K562 (cell line): ENCODE measurements around the gene LZTR1. TPM values are rescaled to one million over a fixed set of nuclear protein-coding genes. Genes with fewer than 3 reads are reported as not detected.
A peak's percentile ranks its signal among the peaks of the same experiment; 100 is the strongest.

Experiments used
- BRF2 ChIP-seq: IDR thresholded peaks from 3 replicates; pipeline ENCODE4 v1.6.1; 2011; ENCODE audit warnings: borderline replicate concordance, mild to moderate bottlenecking; ENCODE audit not compliant: insufficient read length, insufficient read depth
- C11orf30 ChIP-seq: fragments of 450-650 bp; IDR thresholded peaks from 2 replicates; pipeline ENCODE4 v1.6.1; 2016; ENCODE audit warnings: low read depth, mild to moderate bottlenecking
- CTBP1 ChIP-seq: fragments of 450-650 bp; IDR thresholded peaks from 2 replicates; pipeline ENCODE4 v1.6.1; 2016; ENCODE audit warnings: borderline replicate concordance
- DNMT1 ChIP-seq: fragments of 450-650 bp; IDR thresholded peaks from 2 replicates; pipeline ENCODE4 v1.6.1; 2016; ENCODE audit warnings: antibody characterized with exemption, mild to moderate bottlenecking
- EGR1 ChIP-seq: fragments of 450-650 bp; conservative IDR thresholded peaks from 2 replicates; pipeline ENCODE4 v1.6.1; 2017; ENCODE audit warnings: mild to moderate bottlenecking
- ETS1 ChIP-seq: conservative IDR thresholded peaks from 2 replicates; pipeline ENCODE4 v1.6.1; 2011; ENCODE audit warnings: low read depth, mild to moderate bottlenecking, low read length; ENCODE audit not compliant: control insufficient read depth
- FOSL1 ChIP-seq: fragments of 200-800 bp; sonication (Bioruptor generic); conservative IDR thresholded peaks from 2 replicates; pipeline ENCODE4 v1.6.1; 2016; ENCODE audit warnings: missing genetic modification characterization, missing compliant biosample characterization
- ILF3 ChIP-seq: fragments of 450-650 bp; IDR thresholded peaks from 2 replicates; pipeline ENCODE4 v1.6.1; 2018; ENCODE audit warnings: antibody characterized with exemption, mild to moderate bottlenecking, moderate library complexity, borderline replicate concordance
- MAFG ChIP-seq: fragments of 450-650 bp; conservative IDR thresholded peaks from 2 replicates; pipeline ENCODE4 v1.6.1; 2016; ENCODE audit warnings: missing genetic modification characterization, missing compliant biosample characterization
- NCOA6 ChIP-seq: fragments of 450-650 bp; IDR thresholded peaks from 2 replicates; pipeline ENCODE4 v1.6.1; 2017; ENCODE audit warnings: mild to moderate bottlenecking
- NFRKB ChIP-seq: fragments of 450-650 bp; IDR thresholded peaks from 2 replicates; pipeline ENCODE4 v1.6.1; 2016; ENCODE audit warnings: low read depth
- NFXL1 ChIP-seq: fragments of 450-650 bp; formaldehyde crosslinking; IDR thresholded peaks from 2 replicates; pipeline ENCODE4 v1.4.0; 2021; ENCODE audit warnings: mild to moderate bottlenecking
- OTX1 ChIP-seq: fragments of 450-650 bp; formaldehyde crosslinking; IDR thresholded peaks from 2 replicates; pipeline ENCODE4 v1.4.0; 2022; ENCODE audit warnings: mild to moderate bottlenecking
- PHB ChIP-seq: fragments of 250-450 bp; sonication (Bioruptor Pico); IDR thresholded peaks from 2 replicates; pipeline ENCODE4 v1.5.0; 2021
- POU5F1 ChIP-seq: fragments of 150-350 bp; IDR thresholded peaks from 2 replicates; pipeline ENCODE4 v1.6.1; 2014; ENCODE audit warnings: borderline replicate concordance, low read length, low read depth, mild to moderate bottlenecking; ENCODE audit not compliant: partially characterized antibody
- RBFOX2 ChIP-seq: fragments of 200-400 bp; formaldehyde crosslinking; IDR thresholded peaks from 2 replicates; pipeline ENCODE4 v1.6.1; 2017; ENCODE audit warnings: low read depth, mild to moderate bottlenecking, low read length, moderate library complexity
- RHOXF2B ChIP-seq: fragments of 250-450 bp; sonication (Bioruptor Pico); conservative IDR thresholded peaks from 2 replicates; pipeline ENCODE4 v1.5.1; 2021
- TBL1XR1 ChIP-seq, 2 experiments: IDR thresholded peaks; 2 replicates each; pipeline ENCODE4 v1.6.1; 2012; ENCODE audit warnings: improper control_type of control experiment in 2 of 2, low read length in 2 of 2, mild to moderate bottlenecking in 1 of 2
- TEAD4 ChIP-seq, 2 experiments: sonication (generic) in 1 of 2; formaldehyde crosslinking in 1 of 2; IDR thresholded peaks; 2 replicates each; pipeline versions ENCODE4 v1.6.1 to v1.8.0; 2012 to 2022; ENCODE audit warnings: borderline replicate concordance in 1 of 2, inconsistent platforms in 1 of 2, low read length in 1 of 2, mild to moderate bottlenecking in 1 of 2, missing genetic modification reagents in 1 of 2
- XRCC4 ChIP-seq: IDR thresholded peaks from one replicate; pipeline ENCODE4 v1.6.1; 2011; ENCODE audit not compliant: insufficient read depth, insufficient read length; ENCODE audit errors: extremely low read depth
- ZBTB17 ChIP-seq: fragments of 450-650 bp; formaldehyde crosslinking; IDR thresholded peaks from 2 replicates; pipeline ENCODE4 v1.4.0; 2020; ENCODE audit warnings: mild to moderate bottlenecking
- ZFP1 ChIP-seq: fragments of 450-650 bp; formaldehyde crosslinking; IDR thresholded peaks from 2 replicates; pipeline ENCODE4 v1.4.0; 2020; ENCODE audit warnings: mild to moderate bottlenecking, mixed read lengths
- ZNF197 ChIP-seq: fragments of 200-800 bp; sonication (Bioruptor generic); IDR thresholded peaks from 2 replicates; pipeline ENCODE4 v1.6.1; 2016; ENCODE audit warnings: low read depth, missing genetic modification characterization, missing compliant biosample characterization
- ZNF24 ChIP-seq: fragments of 450-650 bp; IDR thresholded peaks from 2 replicates; pipeline ENCODE4 v1.6.1; 2016
- ZNF764 ChIP-seq: fragments of 250-450 bp; sonication (Bioruptor Pico); IDR thresholded peaks from 2 replicates; pipeline ENCODE4 v1.4.0; 2020; ENCODE audit warnings: low read depth, mild to moderate bottlenecking, moderate library complexity
- polyA plus RNA-seq, 8 experiments: library from polyadenylated mRNA; depleted of rRNA in 4 of 8; stranded (reverse) in 5 of 8; unstranded in 3 of 8; fragments of >200 nt; fragmentation: Nextera tagmentation in 2 of 8; fragmentation: Illumina TruSeq in 1 of 8; extraction: Ambion mirVana in 2 of 8; extraction: Trizol in 1 of 8; gene quantifications; 2 replicates each; pipeline versions ENCODE4 v1.2.1 to v1.2.3, GENCODE V29; 2011 to 2014; ENCODE audit warnings: inconsistent platforms in 1 of 8, missing spikeins in 1 of 8
- total RNA-seq, 7 experiments: library from RNA; depleted of rRNA in 6 of 7; stranded (reverse); fragments of >200 nt in 6 of 7; fragmentation: Illumina TruSeq in 2 of 7; extraction: Trizol in 2 of 7; gene quantifications; 2 replicates each; pipeline versions ENCODE4 v1.2.1 to v1.2.3, GENCODE V29; 2011 to 2021; ENCODE audit warnings: low replicate concordance in 1 of 7
- TF ChIP-seq, protein P1 (sequence below): fragments of 450-650 bp; IDR thresholded peaks from 2 replicates; pipeline ENCODE4 v1.6.1; 2017; ENCODE audit warnings: mild to moderate bottlenecking, moderate library complexity

The LZTR1 gene
- total and polyA plus RNA-seq, 9 of the 15 experiments (the other 6 are each of a cell fraction or from before 2014, with no cell fraction given), result 2.2 to 135 (median 63.0) TPM

GRCh38 chr22:20998411-20999336 lies 16.6 kb downstream of the LZTR1 start (continued):
- TF ChIP-seq, protein P1, sequence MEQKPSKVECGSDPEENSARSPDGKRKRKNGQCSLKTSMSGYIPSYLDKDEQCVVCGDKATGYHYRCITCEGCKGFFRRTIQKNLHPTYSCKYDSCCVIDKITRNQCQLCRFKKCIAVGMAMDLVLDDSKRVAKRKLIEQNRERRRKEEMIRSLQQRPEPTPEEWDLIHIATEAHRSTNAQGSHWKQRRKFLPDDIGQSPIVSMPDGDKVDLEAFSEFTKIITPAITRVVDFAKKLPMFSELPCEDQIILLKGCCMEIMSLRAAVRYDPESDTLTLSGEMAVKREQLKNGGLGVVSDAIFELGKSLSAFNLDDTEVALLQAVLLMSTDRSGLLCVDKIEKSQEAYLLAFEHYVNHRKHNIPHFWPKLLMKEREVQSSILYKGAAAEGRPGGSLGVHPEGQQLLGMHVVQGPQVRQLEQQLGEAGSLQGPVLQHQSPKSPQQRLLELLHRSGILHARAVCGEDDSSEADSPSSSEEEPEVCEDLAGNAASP, result no peak
- TF ChIP-seq C11orf30, result no peak
- TF ChIP-seq TEAD4 (IDR thresholded peaks at IDR 0.05; ENCODE audit: low read length), result no peak
- TF ChIP-seq TEAD4 (CRISPR knock-in tag; IDR thresholded peaks at IDR 0.05; ENCODE audit: borderline replicate concordance), result no peak
- TF ChIP-seq NCOA6, result no peak
- TF ChIP-seq POU5F1, result no peak
- TF ChIP-seq ETS1, result no peak
- TF ChIP-seq CTBP1, result no peak
- peak; percentile 66; the same call in 1 of the 2 replicates for TF ChIP-seq ZBTB17 (CRISPR knock-in tag)
- TF ChIP-seq NFXL1 (CRISPR knock-in tag), result no peak
- TF ChIP-seq MAFG (tag), result no peak
- no peak for TF ChIP-seq ILF3
- TF ChIP-seq FOSL1 (tag), result no peak
- TF ChIP-seq OTX1 (CRISPR knock-in tag), result no peak; the same call in none of the 2 replicates
- no peak for TF ChIP-seq DNMT1
- no peak for TF ChIP-seq ZNF24
- TF ChIP-seq NFRKB, result no peak
- TF ChIP-seq PHB (CRISPR knock-in tag), result no peak
- TF ChIP-seq ZNF764 (CRISPR knock-in tag), result no peak; the same call in 1 of the 2 replicates
- peak; percentile 88 for TF ChIP-seq RHOXF2B (CRISPR knock-in tag)
- no peak for TF ChIP-seq XRCC4
- no peak for TF ChIP-seq BRF2
- no peak for TF ChIP-seq ZNF197 (CRISPR knock-in tag)
- no peak for TF ChIP-seq RBFOX2
- TF ChIP-seq ZFP1, result 0 out of 2 replicates have a peak, but pooled peaks have one; percentile 3
- TF ChIP-seq TBL1XR1 (IDR thresholded peaks at IDR 0.05; ENCODE audit: low read length in 2 of 2), result peak; percentile 27 to 49; a peak in 2 of 4 replicates
- no peak for TF ChIP-seq EGR1
